Measurements from ENCODE around the gene SLC39A10.
"Not testable (repeated sequence)": the region's sequence is repeated elsewhere in the genome, so short reads cannot be mapped to it uniquely, and the experiment has no call there.

SLC39A10 gene

GRCh38 chr2:195656859-195657633 is at the start of gene SLC39A10:
TSS of gene SLC39A10 (plus strand) at chr2:195657226. CDS start at chr2:195680043, 22,817 bp downstream.
- peak; percentile 97 for FAIRE-seq

GRCh38 chr2:195608768-195609454 is 48.1 kb upstream of the SLC39A10 start:
- no peak for FAIRE-seq

GRCh38 chr2:195610717-195611116 is 46.3 kb upstream of the SLC39A10 start:
- FAIRE-seq: no peak

GRCh38 chr2:195612611-195613495 is 44.2 kb upstream of the SLC39A10 start:
- FAIRE-seq: no peak

GRCh38 chr2:195613922-195614321 is 43.1 kb upstream of the SLC39A10 start:
- FAIRE-seq: no peak

GRCh38 chr2:195619590-195619989 is 37.4 kb upstream of the SLC39A10 start:
- FAIRE-seq: no peak

- no peak for FAIRE-seq
Measured at GRCh38 chr2:195620501-195620900, 36.5 kb upstream of the SLC39A10 start.

GRCh38 chr2:195622966-195623365 is 34.1 kb upstream of the SLC39A10 start:
- FAIRE-seq: no peak

- FAIRE-seq: no peak
Measured at GRCh38 chr2:195626507-195626906, 30.5 kb upstream of the SLC39A10 start.

GRCh38 chr2:195628666-195629065 is 28.4 kb upstream of the SLC39A10 start:
- FAIRE-seq: no peak

GRCh38 chr2:195632856-195633572 is 24.0 kb upstream of the SLC39A10 start:
- FAIRE-seq: no peak

GRCh38 chr2:195633573-195633870 is 23.5 kb upstream of the SLC39A10 start:
- FAIRE-seq: no peak

- FAIRE-seq: no peak
Measured at GRCh38 chr2:195633974-195634373, 23.1 kb upstream of the SLC39A10 start.

GRCh38 chr2:195636890-195637289 is 20.1 kb upstream of the SLC39A10 start:
- no peak for FAIRE-seq

GRCh38 chr2:195638750-195639149 is 18.3 kb upstream of the SLC39A10 start:
- FAIRE-seq: no peak

GRCh38 chr2:195639238-195639858 is 17.7 kb upstream of the SLC39A10 start:
- FAIRE-seq: no peak

GRCh38 chr2:195639959-195640358 is 17.1 kb upstream of the SLC39A10 start:
- FAIRE-seq: no peak

GRCh38 chr2:195642027-195642678 is 14.9 kb upstream of the SLC39A10 start:
- no peak for FAIRE-seq

- FAIRE-seq: no peak
Measured at GRCh38 chr2:195642679-195643068, 14.4 kb upstream of the SLC39A10 start.

GRCh38 chr2:195644708-195645107 is 12.3 kb upstream of the SLC39A10 start:
- not testable (repeated sequence) for FAIRE-seq

GRCh38 chr2:195645413-195645812 is 11.6 kb upstream of the SLC39A10 start:
- no peak for FAIRE-seq

GRCh38 chr2:195646424-195646823 is 10.6 kb upstream of the SLC39A10 start:
- FAIRE-seq: no peak
